GM18873 (cell line): Measurements from ENCODE around the gene COL4A2.

ENCODE experiments used
- ATAC-seq: cut with Tn5 transposase; IDR thresholded peaks from one replicate; pipeline ENCODE4 v1.9.1; 2021; ENCODE audit warnings: mild to moderate bottlenecking, moderate library complexity, moderate number of reproducible peaks; ENCODE audit not compliant: unreplicated experiment, low FRiP score

Gene COL4A2

DNA sequence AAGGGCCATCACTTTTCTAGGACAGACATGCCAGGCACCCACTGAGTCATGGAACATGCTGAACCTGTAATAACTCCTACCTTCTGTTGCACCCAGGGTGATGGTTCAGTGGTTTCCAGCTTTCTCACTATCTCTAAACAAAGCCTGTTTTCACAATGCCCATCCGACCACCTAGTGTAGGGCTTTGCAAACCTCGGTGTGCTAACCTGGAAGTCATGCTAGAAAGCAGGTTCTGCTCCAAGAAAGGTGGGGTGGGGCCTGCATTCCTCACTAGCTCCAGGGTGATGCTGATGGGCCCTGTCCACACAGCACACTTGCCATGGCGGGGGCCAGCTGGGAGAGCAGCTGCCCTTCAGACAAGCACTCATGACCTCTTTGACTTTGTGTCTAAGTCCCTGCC is 43.4 kb downstream of the COL4A2 start:
- no peak for ATAC-seq

GRCh38 chr13:110351636-110352420 is 44.7 kb downstream of the COL4A2 start:
- no peak for ATAC-seq

DNA sequence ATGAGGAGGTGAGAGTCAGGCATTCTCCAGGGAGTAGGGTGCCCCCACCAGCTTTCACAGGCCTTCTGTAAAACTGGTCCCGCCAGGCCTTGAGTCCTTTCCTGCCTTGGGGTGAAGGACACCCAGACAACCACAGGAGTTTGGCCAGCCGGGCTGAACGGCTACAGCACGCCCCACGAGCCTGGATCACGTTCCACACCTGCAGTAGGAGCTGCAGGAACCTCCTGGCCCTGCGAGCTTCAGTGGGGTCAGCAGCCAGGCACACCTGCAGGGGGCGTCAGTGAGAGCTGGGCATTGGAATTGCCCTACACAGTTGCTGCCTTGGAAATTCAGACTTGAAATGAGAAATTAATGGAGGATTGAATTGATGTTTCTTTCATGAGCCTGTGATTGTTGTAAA is 45.7 kb downstream of the COL4A2 start:
- ATAC-seq = no peak

GRCh38 chr13:110353339-110353977 is 46.4 kb downstream of the COL4A2 start:
- ATAC-seq = no peak

- no peak for ATAC-seq
These were observed 47.1 kb downstream of the COL4A2 start for GRCh38 chr13:110354123-110354627.

DNA sequence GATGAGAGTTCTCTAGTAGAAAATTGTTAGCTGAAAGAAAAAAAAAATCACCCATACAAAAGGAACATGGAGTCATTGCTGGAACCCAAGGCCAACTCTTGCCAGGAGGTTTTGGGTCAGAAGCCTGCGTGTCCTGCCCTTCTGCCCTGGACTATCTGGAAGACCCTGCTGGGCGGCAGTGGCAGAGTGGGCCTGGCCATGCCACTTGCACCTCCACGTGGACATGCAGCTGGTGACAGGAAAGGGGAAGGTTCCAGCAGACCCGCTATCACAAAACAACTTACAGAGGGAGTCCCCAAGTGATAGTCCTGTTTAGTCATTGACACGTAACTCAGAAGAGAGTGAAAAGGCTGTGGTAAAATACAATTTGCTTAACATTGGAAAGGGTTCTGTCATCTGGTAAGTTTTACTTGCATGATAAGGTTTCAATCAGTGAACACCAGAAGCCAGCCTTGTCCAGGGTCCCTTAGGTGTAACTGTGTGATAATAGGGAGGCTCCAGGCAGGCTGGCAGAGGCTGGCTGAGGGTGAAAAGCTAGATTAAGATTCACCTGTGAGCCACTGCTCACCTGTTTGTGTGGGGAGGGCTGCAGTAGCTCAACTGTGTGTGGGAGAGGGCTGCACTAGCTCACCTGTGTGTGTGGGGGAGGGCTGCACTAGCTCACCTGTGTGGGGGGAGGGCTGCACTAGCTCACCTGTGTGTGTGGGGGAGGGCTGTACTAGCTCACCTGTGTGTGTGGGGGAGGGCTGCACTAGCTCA is 47.8 kb downstream of the COL4A2 start:
- ATAC-seq = no peak

GRCh38 chr13:110356362-110356761 is 49.3 kb downstream of the COL4A2 start:
- no peak for ATAC-seq

- no peak for ATAC-seq
These were observed 51.3 kb downstream of the COL4A2 start for GRCh38 chr13:110358381-110358780.

DNA sequence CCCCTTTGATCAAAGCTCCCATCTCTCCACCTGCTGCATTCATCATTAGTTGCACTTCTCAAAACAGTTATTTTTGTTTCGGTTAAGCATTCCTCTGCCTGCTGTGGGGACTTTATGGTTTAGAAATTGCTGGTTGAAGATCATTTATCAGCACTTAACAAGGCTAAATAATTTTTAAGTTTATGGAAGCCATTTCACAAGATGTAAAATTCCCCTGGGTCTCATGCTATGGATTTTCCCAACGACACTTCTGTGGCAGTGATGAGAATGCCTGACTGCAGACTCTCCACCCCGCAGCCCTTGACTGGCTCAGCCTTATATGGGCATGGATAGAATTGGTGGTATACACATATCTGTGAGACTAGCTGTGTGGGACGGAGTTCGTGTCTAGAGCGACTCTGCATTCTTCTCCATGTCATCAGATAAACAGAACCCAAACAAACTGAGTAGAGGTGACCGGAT is 52.8 kb downstream of the COL4A2 start:
- ATAC-seq = no peak

DNA sequence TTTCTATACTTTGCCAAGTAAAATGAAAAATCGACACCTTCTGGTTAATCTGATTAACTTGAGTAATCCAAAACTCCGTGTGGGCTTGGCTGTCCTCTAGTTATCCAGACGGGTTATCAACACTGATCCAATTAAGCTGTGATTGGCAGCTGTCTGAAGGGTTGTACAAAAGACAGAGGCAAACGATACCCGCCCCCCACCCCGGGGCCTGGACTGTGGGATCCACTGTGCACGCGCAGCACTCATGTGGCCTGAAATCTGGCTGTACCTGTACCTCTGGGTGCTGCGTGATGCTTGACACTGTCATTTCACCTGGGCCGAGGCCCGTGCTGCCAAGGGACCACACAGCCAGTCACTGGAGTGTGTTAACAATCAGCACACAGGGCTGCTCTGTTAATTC is 53.5 kb downstream of the COL4A2 start:
- ATAC-seq = no peak

DNA sequence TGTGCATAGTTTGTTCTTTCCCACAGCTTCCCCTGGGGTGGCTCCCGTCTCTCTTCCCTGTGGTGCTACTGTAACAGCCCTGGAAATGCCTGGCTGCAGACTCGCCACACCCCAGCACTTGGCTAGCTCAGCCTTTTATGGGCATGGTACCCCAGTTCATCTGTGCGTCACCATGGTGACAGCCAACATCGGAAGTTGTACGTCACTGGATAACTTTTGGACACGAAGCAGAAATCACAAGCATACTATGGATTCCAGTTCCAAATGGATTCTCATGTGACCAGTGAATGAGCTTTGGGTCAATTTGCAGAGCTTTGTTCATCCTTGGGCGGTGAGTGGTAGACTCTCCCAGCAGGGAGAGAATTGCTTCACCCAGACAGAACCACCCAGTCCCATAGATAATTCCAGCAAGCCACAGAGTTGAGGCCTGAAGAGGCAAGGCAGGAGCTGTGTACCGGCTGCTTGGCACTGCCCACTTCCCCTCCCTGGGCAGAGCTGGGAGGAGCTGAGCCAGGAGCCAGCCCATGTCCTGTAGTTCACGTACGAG is 54.4 kb downstream of the COL4A2 start:
- ATAC-seq = no peak

DNA sequence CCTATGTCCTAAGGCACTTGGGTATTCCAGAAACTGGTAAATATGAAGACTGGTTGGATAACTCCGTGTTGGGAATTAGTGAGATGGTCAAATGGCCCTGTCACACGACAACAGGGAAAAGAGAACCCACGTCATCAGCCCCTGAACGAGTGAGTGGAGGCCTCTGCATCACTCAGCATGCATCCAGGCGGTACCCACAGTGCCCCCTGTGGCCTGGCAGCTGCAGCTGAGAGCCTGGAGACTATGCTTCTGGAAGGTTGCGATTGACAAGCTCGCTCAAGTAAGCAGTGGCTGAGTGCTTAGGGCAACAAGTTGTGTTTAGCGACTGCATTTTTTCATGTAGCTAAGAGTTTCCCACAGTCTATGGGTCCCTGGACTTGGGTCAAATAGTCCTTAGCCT is 55.9 kb downstream of the COL4A2 start:
- no peak for ATAC-seq

DNA sequence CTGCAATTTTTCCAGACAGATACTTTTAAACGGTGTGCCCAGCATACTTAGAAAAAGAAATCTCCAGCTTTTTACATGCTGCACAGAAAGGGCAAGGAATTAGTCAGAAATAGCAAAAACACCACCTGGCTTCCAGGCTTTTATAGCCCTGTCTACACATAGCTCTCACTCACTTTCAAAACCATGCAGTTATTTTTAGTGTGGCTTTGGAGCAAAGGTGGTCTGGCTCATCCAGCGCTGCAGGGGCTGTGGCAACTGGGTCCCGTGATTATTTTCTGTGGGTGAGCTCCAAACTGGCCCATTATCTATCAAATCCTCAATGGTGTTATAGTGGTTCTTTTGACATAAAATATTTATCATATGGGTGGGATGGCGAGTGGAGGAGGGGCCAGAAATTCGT is 57.0 kb downstream of the COL4A2 start:
- no peak for ATAC-seq

- no peak for ATAC-seq
These were observed 58.8 kb downstream of the COL4A2 start for GRCh38 chr13:110365876-110366275.

GRCh38 chr13:110366733-110367132 is 59.6 kb downstream of the COL4A2 start:
- ATAC-seq = no peak

GRCh38 chr13:110367620-110368019 is 60.5 kb downstream of the COL4A2 start:
- no peak for ATAC-seq

DNA sequence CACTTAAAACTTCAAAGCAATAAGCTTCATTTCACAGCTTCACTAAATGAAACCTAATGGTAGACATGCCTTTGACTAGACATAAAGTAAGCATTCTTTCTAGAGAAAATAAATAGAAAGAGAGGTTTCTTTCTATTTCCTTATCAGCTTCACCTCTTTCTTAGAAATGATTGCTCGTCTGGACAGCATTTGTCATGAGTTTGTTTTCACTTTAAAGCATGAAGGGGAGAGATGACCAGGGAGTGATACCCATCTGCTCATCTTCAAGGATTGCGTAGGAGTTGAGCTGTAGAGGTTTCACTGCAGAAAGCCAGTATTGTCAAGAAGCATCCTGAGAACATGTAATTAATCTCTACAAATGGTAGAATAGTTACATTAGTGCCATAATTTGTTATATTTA is 61.3 kb downstream of the COL4A2 start:
- no peak for ATAC-seq

- ATAC-seq = no peak
These were observed 62.3 kb downstream of the COL4A2 start for GRCh38 chr13:110369400-110369799.

- ATAC-seq = peak; percentile 76
These were observed 64.7 kb downstream of the COL4A2 start for GRCh38 chr13:110371550-110372465.

DNA sequence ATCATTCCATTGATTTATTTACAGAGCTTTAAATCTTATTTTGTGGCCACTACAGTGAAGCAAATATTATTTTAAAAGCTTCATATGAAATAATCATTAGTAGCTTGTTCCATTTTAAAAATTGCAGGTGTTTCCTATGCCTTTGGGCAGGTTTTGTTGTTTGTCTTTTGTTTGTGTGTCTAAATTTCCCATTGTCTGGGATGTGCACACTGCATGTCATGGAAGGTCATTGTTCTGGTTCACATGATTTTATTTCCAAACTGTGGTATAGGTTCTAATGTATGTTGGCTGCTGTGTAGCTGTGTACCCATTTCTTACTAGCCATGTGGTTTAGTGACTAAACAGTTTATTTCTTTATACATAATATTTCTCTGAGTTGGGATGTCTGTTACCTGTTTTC is 65.6 kb downstream of the COL4A2 start:
- no peak for ATAC-seq
